ENCODE data around the gene USP6.
"Not testable (repeated sequence)": the region's sequence is repeated elsewhere in the genome, so short reads cannot be mapped to it uniquely, and the experiment has no call there.

- not testable (repeated sequence) for TF ChIP-seq POLR2AphosphoS5 (IDR thresholded peaks at IDR 0.05; ENCODE audit: insufficient read depth in 1 of 2, low read depth in 1 of 2); POLR2A (IDR thresholded peaks at IDR 0.05)
Observed at GRCh38 chr17:5133961-5134360, 18.1 kb downstream of the USP6 start.
